Measurements from ENCODE around the gene SPATA2L. TPM values are rescaled to one million over a fixed set of nuclear protein-coding genes. Genes with fewer than 3 reads are reported as not detected.

Gene SPATA2L
- polyA plus RNA-seq, 1 of the 3 experiments (the other 2 are of a cell fraction) = 8.6 TPM

GRCh38 chr16:89732142-89732917, 30.8 kb upstream of the SPATA2L start:
- WGBS (ENCODE audit: low lambda C conversion rate) = 85% methylated on average over 12 of the region's 24 CpGs
- Histone ChIP-seq H3K9ac (no peak overlapping the region), H3K4me2 (no peak overlapping the region), H3K27me3 (ENCODE audit: insufficient read depth) (no peaks in the 10 kb centered on the region), H3K4me3 (ENCODE audit: low read depth in 2 of 2, low read length in 1 of 2) (no peak overlapping the region), H4K20me1 (ENCODE audit: insufficient read depth) (no peaks in the 10 kb centered on the region; the same call in 1 of the 2 replicates), H3K27ac (ENCODE audit: low read depth in 2 of 2, low read length in 1 of 2) (no peak overlapping the region), H2AFZ (ENCODE audit: low read depth) (no peak overlapping the region), H3K36me3 (replicated peaks in 1 of 2; ENCODE audit: control insufficient read depth in 1 of 2, insufficient read depth in 2 of 2, low read length in 1 of 2) (peaks cover 46 to 55% of the 10 kb centered on the region in 2 experiments), H3K79me2 (ENCODE audit: insufficient read depth) (peaks cover 26% of the 10 kb centered on the region; the same call in 1 of the 2 replicates), H3F3A (replicated peaks; ENCODE audit: insufficient read depth) (peaks cover 7% of the 10 kb centered on the region), H3K9me2 (no peaks in the 10 kb centered on the region), H3K4me1 (ENCODE audit: control insufficient read depth in 1 of 2, insufficient read depth in 2 of 2, low read depth in 1 of 2, low read length in 1 of 2) (no peaks in the 10 kb centered on the region; a peak in 1 of 4 replicates), H3K9me3 (no peaks in the 10 kb centered on the region)
- ChIA-PET POLR2A (no interaction called here), CTCF (interaction anchor here (1.0 kb wide), 1 partner anchor 61 kb away, joined by 4 read pairs; no protein-coding TSS in a partner anchor)
- TF ChIP-seq FOXJ3 (CRISPR knock-in tag; IDR thresholded peaks at IDR 0.05) = no peak
- TF ChIP-seq, protein P1, sequence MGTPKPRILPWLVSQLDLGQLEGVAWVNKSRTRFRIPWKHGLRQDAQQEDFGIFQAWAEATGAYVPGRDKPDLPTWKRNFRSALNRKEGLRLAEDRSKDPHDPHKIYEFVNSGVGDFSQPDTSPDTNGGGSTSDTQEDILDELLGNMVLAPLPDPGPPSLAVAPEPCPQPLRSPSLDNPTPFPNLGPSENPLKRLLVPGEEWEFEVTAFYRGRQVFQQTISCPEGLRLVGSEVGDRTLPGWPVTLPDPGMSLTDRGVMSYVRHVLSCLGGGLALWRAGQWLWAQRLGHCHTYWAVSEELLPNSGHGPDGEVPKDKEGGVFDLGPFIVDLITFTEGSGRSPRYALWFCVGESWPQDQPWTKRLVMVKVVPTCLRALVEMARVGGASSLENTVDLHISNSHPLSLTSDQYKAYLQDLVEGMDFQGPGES (IDR thresholded peaks at IDR 0.05; ENCODE audit: low read depth, low read length) = no peak
- TF ChIP-seq RAD21 (IDR thresholded peaks at IDR 0.05; ENCODE audit: low read length) = no peak
- TF ChIP-seq SIN3A (IDR thresholded peaks at IDR 0.05; ENCODE audit: borderline replicate concordance, low read depth, low read length) = no peak
- TF ChIP-seq FOXM1 (IDR thresholded peaks at IDR 0.05; ENCODE audit: low read depth) = no peak
- no peak for TF ChIP-seq RFX5 (IDR thresholded peaks at IDR 0.05; ENCODE audit: low read length)
- TF ChIP-seq RCOR1 (IDR thresholded peaks at IDR 0.05; ENCODE audit: low read length) = no peak
- no peak for TF ChIP-seq EP300 (IDR thresholded peaks at IDR 0.05; ENCODE audit: borderline replicate concordance in 1 of 2, low read depth in 1 of 2, low read length in 1 of 2)
- no peak for TF ChIP-seq RXRA (IDR thresholded peaks at IDR 0.05; ENCODE audit: borderline replicate concordance, low read depth)
- no peak for TF ChIP-seq JUND (IDR thresholded peaks at IDR 0.05)
- no peak for TF ChIP-seq TEAD4 (IDR thresholded peaks at IDR 0.05; ENCODE audit: borderline replicate concordance, insufficient read depth)
- no peak for TF ChIP-seq SMC3 (IDR thresholded peaks at IDR 0.05; ENCODE audit: low read depth, low read length)
- TF ChIP-seq USF1 (IDR thresholded peaks at IDR 0.05; ENCODE audit: borderline replicate concordance, low read depth) = no peak
- no peak for TF ChIP-seq GABPA (IDR thresholded peaks at IDR 0.05; ENCODE audit: low read depth)
- TF ChIP-seq GATA2 (CRISPR knock-in tag; IDR thresholded peaks at IDR 0.05) = no peak
- TF ChIP-seq YY1 (IDR thresholded peaks at IDR 0.05; ENCODE audit: low read depth) = no peak
- no peak for TF ChIP-seq FOSL2 (IDR thresholded peaks at IDR 0.05; ENCODE audit: borderline replicate concordance, low read depth)
- no peak for DNase-seq

All from SK-N-SH (cell line).